ENCODE data around the gene PRELID3B.
A peak's percentile ranks its signal among the peaks of the same experiment; 100 is the strongest.

The PRELID3B gene

DNA sequence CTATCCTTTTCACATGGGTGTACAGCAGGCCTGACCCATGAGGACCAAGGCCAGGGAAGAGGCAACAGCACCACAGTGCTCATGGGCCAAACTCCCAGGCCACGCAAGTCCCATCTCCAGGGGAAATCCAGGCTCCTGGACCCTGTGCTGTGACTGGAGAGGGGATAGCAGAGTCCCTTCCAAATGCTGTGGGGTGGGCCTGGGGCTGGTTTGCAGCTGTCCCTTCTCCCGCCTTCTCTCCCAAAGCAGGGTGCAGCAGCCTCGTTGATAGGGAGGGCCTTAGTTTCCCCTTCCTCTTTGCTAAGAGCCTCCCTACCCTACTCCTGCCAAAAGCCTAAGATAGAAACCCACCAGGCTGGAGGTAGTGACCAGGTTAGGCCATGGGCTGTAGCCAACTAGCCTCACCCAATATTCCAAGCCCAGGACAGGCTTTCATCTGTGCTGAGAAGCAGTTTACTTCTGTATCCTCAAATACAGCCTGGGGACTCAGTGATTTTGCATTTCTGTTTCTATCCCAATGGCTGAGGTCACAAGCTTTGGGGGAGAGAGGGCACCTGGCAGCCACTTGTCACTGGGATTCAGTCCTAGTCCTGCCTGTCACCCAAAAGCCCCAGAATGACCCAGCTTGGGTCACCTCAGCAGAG, 36.9 kb downstream of the PRELID3B start:
- Histone ChIP-seq H3K9me2 (replicated peaks; ENCODE audit: low read depth, low read length) (no peaks in the 10 kb centered on the region), H2AFZ (ENCODE audit: low read length) (no peak overlapping the region), H3K4me2 (ENCODE audit: low read depth, low read length, poor library complexity, severe bottlenecking) (peak overlapping the region; percentile 59), H3K4me3 (ENCODE audit: low read length, poor library complexity, severe bottlenecking) (no peak overlapping the region), H3K79me2 (ENCODE audit: insufficient read depth, low read length) (no peaks in the 10 kb centered on the region), H3K9ac (ENCODE audit: low read depth, low read length, poor library complexity, severe bottlenecking) (no peak overlapping the region), H4K20me1 (ENCODE audit: insufficient read depth, low read length, poor library complexity, severe bottlenecking) (no peaks in the 10 kb centered on the region), H3K9me3 (ENCODE audit: insufficient read depth, low read depth, low read length) (no peaks in the 10 kb centered on the region), H3K4me1 (ENCODE audit: insufficient read depth, low read length, poor library complexity, severe bottlenecking) (peaks cover 13% of the 10 kb centered on the region), H3K27me3 (ENCODE audit: insufficient read depth, low read length, poor library complexity, severe bottlenecking) (no peaks in the 10 kb centered on the region), H3F3A (ENCODE audit: low read depth) (no peaks in the 10 kb centered on the region), H3K36me3 (ENCODE audit: insufficient read depth, low read length) (no peaks in the 10 kb centered on the region)
- TF ChIP-seq, protein P1, sequence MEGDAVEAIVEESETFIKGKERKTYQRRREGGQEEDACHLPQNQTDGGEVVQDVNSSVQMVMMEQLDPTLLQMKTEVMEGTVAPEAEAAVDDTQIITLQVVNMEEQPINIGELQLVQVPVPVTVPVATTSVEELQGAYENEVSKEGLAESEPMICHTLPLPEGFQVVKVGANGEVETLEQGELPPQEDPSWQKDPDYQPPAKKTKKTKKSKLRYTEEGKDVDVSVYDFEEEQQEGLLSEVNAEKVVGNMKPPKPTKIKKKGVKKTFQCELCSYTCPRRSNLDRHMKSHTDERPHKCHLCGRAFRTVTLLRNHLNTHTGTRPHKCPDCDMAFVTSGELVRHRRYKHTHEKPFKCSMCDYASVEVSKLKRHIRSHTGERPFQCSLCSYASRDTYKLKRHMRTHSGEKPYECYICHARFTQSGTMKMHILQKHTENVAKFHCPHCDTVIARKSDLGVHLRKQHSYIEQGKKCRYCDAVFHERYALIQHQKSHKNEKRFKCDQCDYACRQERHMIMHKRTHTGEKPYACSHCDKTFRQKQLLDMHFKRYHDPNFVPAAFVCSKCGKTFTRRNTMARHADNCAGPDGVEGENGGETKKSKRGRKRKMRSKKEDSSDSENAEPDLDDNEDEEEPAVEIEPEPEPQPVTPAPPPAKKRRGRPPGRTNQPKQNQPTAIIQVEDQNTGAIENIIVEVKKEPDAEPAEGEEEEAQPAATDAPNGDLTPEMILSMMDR (conservative IDR thresholded peaks at IDR 0.05; ENCODE audit: low read length) = no peak
- TF ChIP-seq EZH2phosphoT487 (IDR thresholded peaks at IDR 0.05; ENCODE audit: borderline replicate concordance) = no peak

DNA sequence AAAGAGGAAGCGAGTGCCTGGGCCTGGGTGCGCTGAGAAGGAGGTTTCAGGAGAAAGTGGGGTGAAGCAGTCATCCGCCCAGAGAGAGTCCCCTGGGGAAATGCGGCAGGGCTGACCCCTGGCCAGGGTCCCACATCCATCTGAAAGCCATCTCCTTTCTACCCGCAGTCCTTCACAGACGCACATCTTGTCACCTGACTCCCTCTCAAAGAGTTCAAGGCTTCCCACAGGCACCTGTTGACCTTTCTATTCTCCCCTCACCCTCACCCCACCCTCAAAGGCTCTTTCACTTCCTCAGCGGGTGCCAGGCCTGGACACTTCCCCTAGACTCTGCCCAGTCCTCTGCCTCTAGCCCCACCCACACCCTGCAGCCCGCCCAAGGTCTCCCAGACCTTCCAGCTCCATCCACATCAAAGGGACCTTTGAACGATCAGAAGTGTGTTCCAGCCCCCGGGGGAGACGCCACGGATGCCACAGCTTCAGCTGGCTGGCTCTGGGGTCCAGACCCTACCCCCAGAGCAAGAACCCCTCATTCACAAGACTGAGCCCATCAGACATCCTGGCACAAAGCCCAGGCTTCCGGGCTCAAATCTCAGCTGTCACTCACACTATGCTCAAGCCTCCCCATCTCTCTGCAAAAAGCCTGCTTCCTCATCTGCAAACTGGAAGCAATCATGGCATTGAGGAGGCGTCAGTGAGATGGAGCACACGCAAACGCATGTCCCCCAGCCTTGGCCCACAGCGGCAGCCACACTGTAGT, 37.6 kb downstream of the PRELID3B start:
- no peaks in the 10 kb centered on the region for H4K20me1 ChIP-seq (ENCODE audit: insufficient read depth, low read length, poor library complexity, severe bottlenecking)
- H3K9ac ChIP-seq (ENCODE audit: low read depth, low read length, poor library complexity, severe bottlenecking) = no peak overlapping the region
- no peaks in the 10 kb centered on the region for H3K9me2 ChIP-seq (replicated peaks; ENCODE audit: low read depth, low read length)
- TF ChIP-seq EZH2phosphoT487 (IDR thresholded peaks at IDR 0.05; ENCODE audit: borderline replicate concordance) = no peak
- TF ChIP-seq, protein P1 (conservative IDR thresholded peaks at IDR 0.05; ENCODE audit: low read length) = no peak
- H3K79me2 ChIP-seq (ENCODE audit: insufficient read depth, low read length) = no peaks in the 10 kb centered on the region
- peak overlapping the region; percentile 68; the same call in 1 of the 2 replicates for H2AFZ ChIP-seq (ENCODE audit: low read length)
- no peaks in the 10 kb centered on the region for H3F3A ChIP-seq (ENCODE audit: low read depth)
- peak overlapping the region; percentile 59 for H3K4me2 ChIP-seq (ENCODE audit: low read depth, low read length, poor library complexity, severe bottlenecking)
- H3K27me3 ChIP-seq (ENCODE audit: insufficient read depth, low read length, poor library complexity, severe bottlenecking) = no peaks in the 10 kb centered on the region
- peak overlapping the region; percentile 28 for H3K4me3 ChIP-seq (ENCODE audit: low read length, poor library complexity, severe bottlenecking)
- no peaks in the 10 kb centered on the region for H3K36me3 ChIP-seq (ENCODE audit: insufficient read depth, low read length)
- H3K4me1 ChIP-seq (ENCODE audit: insufficient read depth, low read length, poor library complexity, severe bottlenecking) = peaks cover 13% of the 10 kb centered on the region
- H3K9me3 ChIP-seq (ENCODE audit: insufficient read depth, low read depth, low read length) = no peaks in the 10 kb centered on the region

DNA sequence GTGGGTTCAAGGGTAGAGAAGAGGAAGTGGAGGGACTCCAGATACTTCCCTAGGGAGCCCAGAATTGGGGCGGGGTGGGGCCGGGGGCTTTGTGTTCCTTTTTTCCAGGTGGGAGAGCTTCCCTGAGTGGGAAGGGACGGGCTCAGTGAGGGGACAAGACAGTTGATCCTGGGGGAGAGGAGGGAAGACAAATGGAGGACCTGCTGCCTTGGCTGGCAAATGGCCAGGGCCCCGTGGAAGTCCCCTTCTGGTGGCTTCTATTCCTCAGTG, 38.2 kb downstream of the PRELID3B start:
- Histone ChIP-seq H3K79me2 (ENCODE audit: insufficient read depth, low read length) (no peaks in the 10 kb centered on the region), H3K4me1 (ENCODE audit: insufficient read depth, low read length, poor library complexity, severe bottlenecking) (peaks cover 13% of the 10 kb centered on the region), H3K4me2 (ENCODE audit: low read depth, low read length, poor library complexity, severe bottlenecking) (peak overlapping the region; percentile 59), H3K9me3 (ENCODE audit: insufficient read depth, low read depth, low read length) (no peaks in the 10 kb centered on the region), H3K36me3 (ENCODE audit: insufficient read depth, low read length) (no peaks in the 10 kb centered on the region), H3K4me3 (ENCODE audit: low read length, poor library complexity, severe bottlenecking) (peak overlapping the region; percentile 28), H2AFZ (ENCODE audit: low read length) (no peak overlapping the region; the same call in 1 of the 2 replicates), H3F3A (ENCODE audit: low read depth) (no peaks in the 10 kb centered on the region), H3K9ac (ENCODE audit: low read depth, low read length, poor library complexity, severe bottlenecking) (no peak overlapping the region), H3K27me3 (ENCODE audit: insufficient read depth, low read length, poor library complexity, severe bottlenecking) (no peaks in the 10 kb centered on the region), H4K20me1 (ENCODE audit: insufficient read depth, low read length, poor library complexity, severe bottlenecking) (no peaks in the 10 kb centered on the region), H3K9me2 (replicated peaks; ENCODE audit: low read depth, low read length) (no peaks in the 10 kb centered on the region)
- TF ChIP-seq, protein P1 (conservative IDR thresholded peaks at IDR 0.05; ENCODE audit: low read length) = no peak

Data from Loucy (cell line).